ENCODE measurements around the gene CD300A. TPM values are rescaled to one million over a fixed set of nuclear protein-coding genes. Genes with fewer than 3 reads are reported as not detected.

CD300A gene
- total RNA-seq, 2 donors from 2014 or later = not detected

DNA sequence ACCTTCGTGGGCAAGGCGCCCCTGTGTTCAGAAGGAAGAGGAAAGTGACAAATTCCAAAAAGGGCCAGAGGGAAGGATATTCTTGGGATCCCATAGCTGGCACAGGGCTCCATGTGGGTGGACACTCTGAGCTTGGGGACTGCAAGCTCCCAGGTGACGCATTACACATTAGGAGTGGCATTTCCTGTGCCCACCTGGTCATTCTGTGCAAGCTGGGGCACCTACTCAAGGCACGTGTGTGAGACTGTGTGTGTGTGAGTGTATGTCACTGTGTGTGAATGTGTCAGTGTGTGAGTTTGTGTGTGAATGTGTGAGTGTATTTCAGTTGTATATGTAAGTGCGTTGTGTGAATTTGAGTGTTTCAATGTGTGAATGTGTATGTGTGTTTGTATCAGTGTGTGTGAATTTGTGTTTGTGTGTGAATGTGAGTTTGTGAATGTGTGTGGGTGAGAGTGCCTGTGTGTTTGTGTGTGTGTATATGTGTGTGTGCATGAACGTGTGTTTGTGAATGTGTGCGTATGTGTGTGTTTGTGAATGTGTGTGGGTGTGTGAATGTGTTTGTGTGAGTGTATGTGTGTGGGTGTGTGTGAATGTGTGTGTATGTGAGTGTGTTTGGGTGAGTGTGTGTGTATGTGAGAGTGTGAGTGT is 1.6 kb upstream of the CD300A start:
- Histone ChIP-seq H3K9me3 (ENCODE audit: control insufficient read depth, low read length) (no peaks in the 10 kb centered on the region), H3K4me3 (ENCODE audit: low read length) (no peak overlapping the region), H3K27me3 (ENCODE audit: control insufficient read depth, insufficient read depth, low read length, poor library complexity, severe bottlenecking) (no peaks in the 10 kb centered on the region), H3K36me3 (ENCODE audit: control insufficient read depth, insufficient read depth, low read length) (no peaks in the 10 kb centered on the region), H3K27ac (ENCODE audit: low read depth, low read length) (no peak overlapping the region), H3K9ac (ENCODE audit: extremely low read depth, low read length, poor library complexity, severe bottlenecking) (no peak overlapping the region), H3K4me1 (ENCODE audit: control insufficient read depth, insufficient read depth, low read length) (peaks cover 5% of the 10 kb centered on the region)
- H3K4me3 Mint-ChIP-seq = no peak overlapping the region
- no peak for DNase-seq
- H3K27me3 Mint-ChIP-seq (ENCODE audit: insufficient read depth) = peaks cover 2% of the 10 kb centered on the region
- H3K36me3 Mint-ChIP-seq (ENCODE audit: low read depth) = no peaks in the 10 kb centered on the region
- TF ChIP-seq, protein P1, sequence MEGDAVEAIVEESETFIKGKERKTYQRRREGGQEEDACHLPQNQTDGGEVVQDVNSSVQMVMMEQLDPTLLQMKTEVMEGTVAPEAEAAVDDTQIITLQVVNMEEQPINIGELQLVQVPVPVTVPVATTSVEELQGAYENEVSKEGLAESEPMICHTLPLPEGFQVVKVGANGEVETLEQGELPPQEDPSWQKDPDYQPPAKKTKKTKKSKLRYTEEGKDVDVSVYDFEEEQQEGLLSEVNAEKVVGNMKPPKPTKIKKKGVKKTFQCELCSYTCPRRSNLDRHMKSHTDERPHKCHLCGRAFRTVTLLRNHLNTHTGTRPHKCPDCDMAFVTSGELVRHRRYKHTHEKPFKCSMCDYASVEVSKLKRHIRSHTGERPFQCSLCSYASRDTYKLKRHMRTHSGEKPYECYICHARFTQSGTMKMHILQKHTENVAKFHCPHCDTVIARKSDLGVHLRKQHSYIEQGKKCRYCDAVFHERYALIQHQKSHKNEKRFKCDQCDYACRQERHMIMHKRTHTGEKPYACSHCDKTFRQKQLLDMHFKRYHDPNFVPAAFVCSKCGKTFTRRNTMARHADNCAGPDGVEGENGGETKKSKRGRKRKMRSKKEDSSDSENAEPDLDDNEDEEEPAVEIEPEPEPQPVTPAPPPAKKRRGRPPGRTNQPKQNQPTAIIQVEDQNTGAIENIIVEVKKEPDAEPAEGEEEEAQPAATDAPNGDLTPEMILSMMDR (conservative IDR thresholded peaks at IDR 0.05) = no peak
- peaks cover 14% of the 10 kb centered on the region for H3K4me1 Mint-ChIP-seq
- no peaks in the 10 kb centered on the region for H3K9me3 Mint-ChIP-seq
- 91 to 93% methylated on average over 7 of the region's 7 CpGs for WGBS, 2 experiments (ENCODE audit: insufficient coverage in 1 of 2, insufficient read length in 1 of 2)
- no peak overlapping the region for H3K27ac Mint-ChIP-seq

DNA sequence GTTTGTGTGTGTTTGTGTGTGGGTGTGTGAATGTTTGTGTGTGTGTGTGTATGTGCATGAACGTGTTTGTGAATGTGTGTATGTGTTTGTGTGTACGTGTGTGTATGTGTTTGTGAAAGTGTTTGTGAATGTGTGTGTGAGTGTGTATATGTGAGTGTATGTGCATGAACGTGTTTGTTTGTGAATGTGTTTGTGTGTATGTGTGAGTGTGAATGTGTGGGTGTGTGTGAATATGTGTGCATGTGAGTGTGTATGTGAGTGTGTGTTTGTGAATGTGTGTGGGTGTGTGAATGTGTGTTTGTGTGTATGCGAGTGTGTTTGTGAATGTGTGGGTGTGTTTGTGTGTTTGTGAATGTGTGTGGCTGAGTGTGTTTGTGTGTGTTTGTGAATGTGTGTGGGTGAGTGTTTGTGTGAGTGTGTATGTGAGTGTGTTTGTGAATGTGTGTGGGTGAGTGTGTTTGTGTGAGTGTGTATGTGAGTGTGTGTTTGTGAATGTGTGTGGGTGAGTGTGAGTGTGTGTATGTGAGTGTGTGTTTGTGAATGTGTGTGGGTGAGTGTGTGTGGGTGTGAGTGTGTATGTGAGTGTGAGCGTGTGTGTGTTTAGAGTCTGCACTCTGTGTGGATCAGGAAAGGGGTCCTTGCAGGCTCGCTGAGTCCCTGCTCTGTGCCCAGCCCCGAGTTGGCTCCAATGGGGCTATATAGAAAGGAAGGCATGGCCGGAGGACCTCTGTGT is 890 bp upstream of the CD300A start:
- Histone ChIP-seq H3K27me3 (ENCODE audit: control insufficient read depth, insufficient read depth, low read length, poor library complexity, severe bottlenecking) (no peaks in the 10 kb centered on the region), H3K9ac (ENCODE audit: extremely low read depth, low read length, poor library complexity, severe bottlenecking) (no peak overlapping the region), H3K27ac (ENCODE audit: low read depth, low read length) (no peak overlapping the region), H3K9me3 (ENCODE audit: control insufficient read depth, low read length) (no peaks in the 10 kb centered on the region), H3K4me3 (ENCODE audit: low read length) (no peak overlapping the region), H3K4me1 (ENCODE audit: control insufficient read depth, insufficient read depth, low read length) (peaks cover 5% of the 10 kb centered on the region), H3K36me3 (ENCODE audit: control insufficient read depth, insufficient read depth, low read length) (no peaks in the 10 kb centered on the region)
- TF ChIP-seq, protein P1 (conservative IDR thresholded peaks at IDR 0.05) = no peak
- H3K4me3 Mint-ChIP-seq = no peak overlapping the region
- no peak for DNase-seq
- WGBS, 2 experiments (ENCODE audit: insufficient coverage in 1 of 2, insufficient read length in 1 of 2) = 90 to 93% methylated on average over 7 to 8 of the region's 8 CpGs
- H3K36me3 Mint-ChIP-seq (ENCODE audit: low read depth) = no peaks in the 10 kb centered on the region
- H3K4me1 Mint-ChIP-seq = peaks cover 14% of the 10 kb centered on the region
- no peaks in the 10 kb centered on the region for H3K9me3 Mint-ChIP-seq
- no peak overlapping the region for H3K27ac Mint-ChIP-seq
- no peaks in the 10 kb centered on the region for H3K27me3 Mint-ChIP-seq (ENCODE audit: insufficient read depth)

DNA sequence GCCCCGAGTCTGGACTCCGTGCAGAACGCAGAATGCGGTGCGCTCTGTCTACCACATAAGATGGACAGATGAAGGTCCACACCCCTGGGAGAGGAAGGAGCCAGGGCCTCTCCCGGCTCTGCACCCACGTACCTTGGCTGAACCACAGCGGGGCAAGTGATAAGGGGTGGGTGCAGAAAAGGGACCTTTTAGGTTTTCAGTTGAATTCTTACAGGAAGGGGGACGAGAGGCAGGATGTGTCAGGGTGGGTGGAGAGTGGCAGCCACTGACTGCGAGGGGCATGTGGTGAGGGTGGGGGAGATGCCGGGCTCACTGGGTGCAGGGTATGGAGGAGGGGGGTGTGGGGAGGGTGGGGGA is 372 bp downstream of the CD300A start:
- H3K9me3 ChIP-seq (ENCODE audit: control insufficient read depth, low read length) = no peaks in the 10 kb centered on the region
- Mint-ChIP-seq H3K27me3 (ENCODE audit: insufficient read depth) (no peaks in the 10 kb centered on the region), H3K9me3 (no peaks in the 10 kb centered on the region), H3K36me3 (ENCODE audit: low read depth) (no peaks in the 10 kb centered on the region), H3K27ac (no peak overlapping the region), H3K4me3 (no peak overlapping the region), H3K4me1 (peaks cover 14% of the 10 kb centered on the region)
- H3K4me3 ChIP-seq (ENCODE audit: low read length) = no peak overlapping the region
- 88 to 100% methylated on average over 5 to 10 of the region's 11 CpGs for WGBS, 2 experiments (ENCODE audit: insufficient coverage in 1 of 2, insufficient read length in 1 of 2)
- H3K36me3 ChIP-seq (ENCODE audit: control insufficient read depth, insufficient read depth, low read length) = no peaks in the 10 kb centered on the region
- H3K27me3 ChIP-seq (ENCODE audit: control insufficient read depth, insufficient read depth, low read length, poor library complexity, severe bottlenecking) = no peaks in the 10 kb centered on the region
- no peak overlapping the region for H3K9ac ChIP-seq (ENCODE audit: extremely low read depth, low read length, poor library complexity, severe bottlenecking)
- H3K4me1 ChIP-seq (ENCODE audit: control insufficient read depth, insufficient read depth, low read length) = peaks cover 5% of the 10 kb centered on the region
- DNase-seq = no peak
- no peak overlapping the region for H3K27ac ChIP-seq (ENCODE audit: low read depth, low read length)
- TF ChIP-seq, protein P1 (conservative IDR thresholded peaks at IDR 0.05) = no peak

Measured in endodermal cell (in vitro differentiated cells).